ENCODE results near the gene MYL4.
"Not testable (repeated sequence)": the region's sequence is repeated elsewhere in the genome, so short reads cannot be mapped to it uniquely, and the experiment has no call there.

The MYL4 gene

DNA sequence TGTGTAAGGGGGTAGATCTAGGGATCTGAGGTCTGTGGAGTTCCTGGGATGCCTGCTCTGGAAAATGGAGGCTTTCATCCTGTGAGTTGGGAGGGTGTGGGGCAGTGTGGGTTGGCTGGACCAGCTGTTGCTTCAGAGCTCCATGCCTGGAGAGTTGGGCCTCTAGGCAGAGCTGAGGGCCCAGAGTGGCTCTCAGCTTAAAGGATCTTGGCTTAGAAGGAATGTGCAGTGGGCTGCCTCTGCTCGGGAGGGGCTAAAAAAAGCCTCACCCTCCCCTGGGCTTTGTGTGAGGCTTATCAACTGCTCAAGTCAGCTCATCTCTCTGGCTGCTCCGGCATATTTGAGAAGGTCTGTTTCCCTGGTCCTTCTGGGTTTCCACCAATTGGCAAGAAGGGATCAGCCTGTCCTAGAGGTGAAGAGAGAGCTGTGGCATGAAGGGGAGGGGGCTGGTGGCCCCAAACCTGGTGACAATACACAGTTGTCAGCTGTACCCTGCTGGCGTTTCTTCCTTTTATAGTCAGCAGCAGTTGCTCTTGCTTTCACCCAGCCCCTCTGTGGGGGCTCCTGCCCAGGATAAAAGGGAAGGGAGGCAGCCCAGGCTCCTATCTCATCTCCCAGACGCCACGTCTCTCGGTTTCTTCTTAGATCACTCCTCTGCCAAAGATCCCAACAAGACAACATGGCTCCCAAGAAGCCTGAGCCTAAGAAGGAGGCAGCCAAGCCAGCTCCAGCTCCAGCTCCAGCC lies at the start of gene MYL4:
Gene MYL4, plus strand, starts transcription at position 605 of the 745 bp plus-strand sequence. Its CDS starts 75 bp downstream, at position 680.
- no peak for DNase-seq
- Mint-ChIP-seq H3K36me3 (no peaks in the 10 kb centered on the region), H3K4me1 (peaks cover 54 to 68% of the 10 kb centered on the region in 2 donors), H3K27me3 (no peaks in the 10 kb centered on the region), H3K27ac (peak within 1 kb of the TSS; percentile 48), H3K4me3 (no peak within 1 kb of the TSS), H3K9me3 (no peaks in the 10 kb centered on the region)
- no peak for ATAC-seq (replicated peaks)

DNA sequence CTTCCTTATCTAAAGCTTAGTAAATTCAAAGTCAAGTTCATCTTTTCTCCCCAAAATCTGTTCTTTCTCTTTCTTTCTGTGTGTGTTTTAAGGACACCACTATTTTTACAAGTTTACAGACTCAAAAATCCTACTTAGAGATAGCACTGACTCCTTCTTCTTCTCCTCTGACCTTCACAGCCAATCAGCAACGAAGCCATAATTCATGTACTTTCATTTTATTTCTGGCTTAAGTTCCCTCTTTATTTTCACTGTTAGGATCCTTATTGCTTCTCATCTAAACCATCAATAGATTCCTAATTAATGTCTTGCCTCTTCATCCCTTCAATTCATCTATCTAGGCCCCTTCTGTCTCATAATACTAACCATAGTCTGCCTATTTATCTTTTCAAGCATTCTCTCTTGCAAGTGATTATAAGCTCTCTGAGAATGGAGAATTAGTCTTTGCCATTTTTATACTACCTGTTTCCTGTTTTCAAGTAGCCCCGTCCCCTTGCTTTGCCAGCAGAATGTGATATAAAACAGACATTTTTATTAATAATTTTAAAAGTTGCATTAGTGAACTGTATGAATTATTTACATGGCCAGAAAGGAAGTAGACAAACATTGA lies 47.0 kb upstream of the MYL4 start:
- DNase-seq (no peak), ATAC-seq (replicated peaks) (peak in 1 of 2 donors; percentile 53)
- H3K4me1 Mint-ChIP-seq = peaks cover 7 to 27% of the 10 kb centered on the region in 2 donors
- H3K36me3 Mint-ChIP-seq = peaks cover 14 to 33% of the 10 kb centered on the region in 2 donors
- H3K27me3 Mint-ChIP-seq = no peaks in the 10 kb centered on the region
- H3K9me3 Mint-ChIP-seq = no peaks in the 10 kb centered on the region
- peak overlapping the region; percentile 82 for H3K27ac Mint-ChIP-seq
- H3K4me3 Mint-ChIP-seq = peak overlapping the region; percentile 66 to 72

DNA sequence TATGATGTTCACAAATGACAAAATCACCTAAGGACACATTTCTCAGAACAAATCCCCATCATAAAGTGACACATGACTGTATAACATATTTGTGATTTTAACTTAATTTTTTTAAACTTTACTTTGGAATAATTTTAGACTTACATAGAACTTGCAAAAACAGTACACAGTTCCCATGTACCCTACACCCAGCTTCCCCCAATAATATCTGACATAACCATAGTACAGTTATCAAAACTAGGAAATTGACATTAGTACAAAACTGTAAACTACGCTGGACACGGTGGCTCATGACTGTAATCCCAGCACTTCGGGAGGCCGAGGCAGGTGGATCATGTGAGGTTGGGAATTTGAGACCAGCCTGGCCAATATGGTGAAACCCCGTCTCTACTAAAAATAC lies 44.9 kb upstream of the MYL4 start:
- H3K4me1 Mint-ChIP-seq = peaks cover 7 to 28% of the 10 kb centered on the region in 2 donors
- DNase-seq = no peak
- peaks cover 18 to 34% of the 10 kb centered on the region in 2 donors for H3K36me3 Mint-ChIP-seq

GRCh38 chr17:47165137-47165536 lies 44.0 kb upstream of the MYL4 start:
- Mint-ChIP-seq H3K36me3 (peaks cover 17 to 33% of the 10 kb centered on the region in 2 donors), H3K27ac (no peak overlapping the region)

More for the DNA sequence above, 44.9 kb upstream of the MYL4 start:
- no peak for ATAC-seq (replicated peaks)
- no peak overlapping the region for H3K4me3 Mint-ChIP-seq
- no peaks in the 10 kb centered on the region for H3K27me3 Mint-ChIP-seq
- H3K27ac Mint-ChIP-seq = no peak overlapping the region
- H3K9me3 Mint-ChIP-seq = no peaks in the 10 kb centered on the region

DNA sequence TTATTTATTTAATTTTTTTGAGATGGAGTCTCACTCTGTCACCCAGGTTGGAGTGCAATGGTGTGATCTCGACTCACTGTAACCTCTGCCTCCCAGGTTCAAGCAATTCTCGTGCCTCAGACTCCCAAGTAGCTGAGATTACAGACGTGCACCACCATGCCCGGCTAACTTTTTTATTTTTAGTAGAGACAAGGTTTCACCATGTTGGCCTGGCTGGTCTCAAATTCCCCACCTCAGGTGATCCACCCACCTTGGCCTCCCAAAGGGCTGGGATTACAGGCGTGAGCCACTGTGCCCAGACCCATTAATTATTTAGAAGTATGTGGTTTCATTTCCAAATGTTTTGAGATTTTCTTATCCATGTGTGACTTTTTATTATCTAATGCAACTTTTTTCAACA lies 42.3 kb upstream of the MYL4 start:
- not testable (repeated sequence) for H3K27ac Mint-ChIP-seq; H3K9me3 Mint-ChIP-seq; DNase-seq; ATAC-seq (replicated peaks); H3K27me3 Mint-ChIP-seq; H3K4me3 Mint-ChIP-seq
- Mint-ChIP-seq H3K4me1 (peaks cover 8 to 36% of the 10 kb centered on the region in 2 donors), H3K36me3 (peaks cover 24 to 35% of the 10 kb centered on the region in 2 donors)

More at GRCh38 chr17:47165137-47165536, 44.0 kb upstream of the MYL4 start:
- DNase-seq (no peak), ATAC-seq (replicated peaks) (no peak)
- Mint-ChIP-seq H3K4me3 (no peak overlapping the region), H3K27me3 (no peaks in the 10 kb centered on the region), H3K4me1 (peaks cover 7 to 28% of the 10 kb centered on the region in 2 donors), H3K9me3 (no peaks in the 10 kb centered on the region)

GRCh38 chr17:47168896-47169295 lies 40.3 kb upstream of the MYL4 start:
- not testable (repeated sequence) for H3K27me3 Mint-ChIP-seq; H3K9me3 Mint-ChIP-seq; DNase-seq; H3K4me3 Mint-ChIP-seq; ATAC-seq (replicated peaks); H3K27ac Mint-ChIP-seq
- Mint-ChIP-seq H3K36me3 (peaks cover 20 to 35% of the 10 kb centered on the region in 2 donors), H3K4me1 (peaks cover 3 to 18% of the 10 kb centered on the region in 2 donors)

DNA sequence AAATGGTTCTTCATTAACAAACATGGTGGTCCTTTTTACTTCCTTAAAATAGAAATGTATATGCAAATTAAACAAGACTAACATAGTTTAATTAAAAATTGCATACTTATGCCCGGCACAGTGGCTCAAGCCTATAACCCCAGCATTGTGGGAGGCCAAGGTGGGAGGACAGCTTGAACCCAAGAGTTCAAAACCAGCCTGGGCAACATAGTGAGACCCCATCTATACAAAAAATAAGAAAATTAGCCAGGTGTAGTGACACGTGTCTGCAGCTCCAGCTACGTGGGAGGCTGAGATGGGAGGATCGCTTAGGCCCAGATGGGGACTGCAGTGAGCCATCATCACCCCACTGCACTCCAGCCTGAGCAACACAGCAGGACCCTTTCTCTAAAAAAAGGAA lies 38.4 kb upstream of the MYL4 start:
- DNase-seq (no peak), ATAC-seq (replicated peaks) (no peak)
- Mint-ChIP-seq H3K4me3 (no peak overlapping the region), H3K27me3 (no peaks in the 10 kb centered on the region), H3K4me1 (peaks cover 5 to 23% of the 10 kb centered on the region in 2 donors), H3K36me3 (peaks cover 26 to 41% of the 10 kb centered on the region in 2 donors), H3K9me3 (peaks cover 1 to 4% of the 10 kb centered on the region in 2 donors), H3K27ac (no peak overlapping the region)

- no peak for ATAC-seq (replicated peaks)
- Mint-ChIP-seq H3K4me3 (no peak overlapping the region), H3K27me3 (no peaks in the 10 kb centered on the region), H3K36me3 (peaks cover 24 to 37% of the 10 kb centered on the region in 2 donors), H3K9me3 (peaks cover 1 to 4% of the 10 kb centered on the region in 2 donors), H3K4me1 (peaks cover 11 to 33% of the 10 kb centered on the region in 2 donors), H3K27ac (no peak overlapping the region)
- DNase-seq = no peak
These were observed 36.2 kb upstream of the MYL4 start for GRCh38 chr17:47172696-47173565.

DNA sequence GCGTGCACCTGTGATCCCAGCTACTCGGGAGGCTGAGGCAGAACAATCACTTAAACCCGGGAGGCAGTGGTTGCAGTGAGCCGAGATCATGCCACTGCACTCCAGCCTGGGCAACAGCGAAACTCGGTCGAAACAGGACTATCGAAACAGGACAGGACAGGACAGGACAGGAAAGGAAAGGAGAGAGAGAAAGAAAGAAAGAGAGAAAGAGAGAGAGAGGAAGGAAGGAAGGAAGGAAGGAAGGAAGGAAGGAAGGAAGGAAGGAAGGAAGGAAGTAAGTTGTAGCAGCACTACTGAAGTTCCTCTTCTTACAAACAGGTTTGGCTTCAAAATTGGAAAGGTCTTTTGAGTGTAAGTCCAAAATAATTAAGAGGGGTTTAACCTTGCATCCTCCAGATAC lies 34.3 kb upstream of the MYL4 start:
- not testable (repeated sequence) for ATAC-seq (replicated peaks); H3K27me3 Mint-ChIP-seq; DNase-seq; H3K9me3 Mint-ChIP-seq; H3K4me3 Mint-ChIP-seq
- Mint-ChIP-seq H3K36me3 (peaks cover 32 to 40% of the 10 kb centered on the region in 2 donors), H3K27ac (peak overlapping the region; percentile 6), H3K4me1 (peaks cover 11 to 37% of the 10 kb centered on the region in 2 donors)

DNA sequence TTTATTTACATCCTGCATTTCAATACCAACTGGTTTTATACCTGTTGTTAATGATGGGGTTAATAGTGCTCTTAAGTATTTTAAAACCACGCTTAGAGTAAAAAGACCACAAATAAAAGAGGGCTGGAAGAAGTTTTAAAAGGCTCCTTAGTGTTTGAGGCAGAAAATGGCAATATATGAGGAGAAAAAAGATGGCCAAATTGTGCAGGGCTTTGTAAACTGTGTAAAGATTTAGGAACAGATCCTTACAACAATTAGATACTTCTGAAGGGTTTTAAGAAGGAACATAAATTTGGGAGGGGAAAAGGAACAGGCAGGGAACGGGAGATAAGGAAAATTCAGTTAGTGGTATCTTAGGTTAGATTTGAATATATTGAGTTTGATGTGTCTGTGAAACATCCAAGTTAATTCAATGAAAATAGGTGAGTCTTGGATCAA lies 32.7 kb upstream of the MYL4 start:
- ATAC-seq (replicated peaks) = no peak
- H3K4me3 Mint-ChIP-seq = no peak overlapping the region
- no peak for DNase-seq
- no peak overlapping the region for H3K27ac Mint-ChIP-seq
- peaks cover 11 to 32% of the 10 kb centered on the region in 2 donors for H3K4me1 Mint-ChIP-seq
- H3K27me3 Mint-ChIP-seq = no peaks in the 10 kb centered on the region
- H3K36me3 Mint-ChIP-seq = peaks cover 28 to 35% of the 10 kb centered on the region in 2 donors
- peaks cover 1 to 4% of the 10 kb centered on the region in 2 donors for H3K9me3 Mint-ChIP-seq

DNA sequence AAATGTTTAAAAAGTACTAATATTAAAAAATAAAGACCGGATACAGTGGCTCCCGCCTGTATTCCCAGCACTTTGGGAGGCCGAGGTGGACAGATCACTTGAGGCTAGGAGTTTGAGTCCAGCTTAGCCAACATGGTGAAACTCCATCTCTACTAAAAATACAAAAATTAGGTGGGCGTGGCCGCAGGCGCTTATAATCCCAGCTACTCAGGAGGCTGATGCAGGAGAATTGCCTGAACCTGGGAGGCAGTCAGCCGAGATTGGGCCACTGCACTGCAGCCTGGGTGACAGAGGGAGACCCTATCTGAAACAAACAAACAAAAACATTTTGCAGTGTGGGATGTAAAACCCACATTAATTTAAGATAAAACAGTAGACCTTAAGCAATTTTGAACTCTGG lies 31.9 kb upstream of the MYL4 start:
- no peak overlapping the region for H3K4me3 Mint-ChIP-seq
- no peaks in the 10 kb centered on the region for H3K27me3 Mint-ChIP-seq
- ATAC-seq (replicated peaks) = no peak
- H3K27ac Mint-ChIP-seq = no peak overlapping the region
- H3K36me3 Mint-ChIP-seq = peaks cover 28 to 38% of the 10 kb centered on the region in 2 donors
- H3K4me1 Mint-ChIP-seq = peaks cover 15 to 38% of the 10 kb centered on the region in 2 donors
- DNase-seq = no peak
- H3K9me3 Mint-ChIP-seq = peaks cover 1 to 4% of the 10 kb centered on the region in 2 donors

DNA sequence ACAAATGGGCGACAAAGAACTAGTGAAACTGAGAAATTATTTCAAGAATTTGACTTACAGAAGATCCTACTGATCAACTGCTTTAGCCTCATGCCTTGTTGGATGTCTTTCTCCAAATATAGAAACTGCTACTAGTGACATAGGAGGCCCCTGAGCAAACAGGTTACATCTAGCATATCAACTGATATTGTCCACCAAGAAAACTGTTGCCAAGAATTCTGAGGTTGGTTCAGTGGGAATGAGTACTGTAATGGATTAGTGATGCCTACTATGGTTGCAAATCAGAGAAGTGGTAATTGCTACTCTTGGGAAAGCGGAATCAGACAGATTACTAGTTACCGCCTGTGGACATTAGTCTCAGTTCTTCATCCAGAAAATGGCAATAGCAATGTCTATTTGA lies 30.0 kb upstream of the MYL4 start:
- Mint-ChIP-seq H3K4me1 (peaks cover 16 to 45% of the 10 kb centered on the region in 2 donors), H3K36me3 (peaks cover 28 to 37% of the 10 kb centered on the region in 2 donors), H3K27me3 (no peaks in the 10 kb centered on the region), H3K4me3 (no peak overlapping the region), H3K27ac (peak overlapping the region; percentile 62), H3K9me3 (peaks cover 1 to 4% of the 10 kb centered on the region in 2 donors)
- no peak for ATAC-seq (replicated peaks)
- no peak for DNase-seq

GRCh38 chr17:47180337-47180736 lies 28.8 kb upstream of the MYL4 start:
- no peak for ATAC-seq (replicated peaks)
- H3K36me3 Mint-ChIP-seq = peaks cover 22 to 31% of the 10 kb centered on the region in 2 donors
- no peaks in the 10 kb centered on the region for H3K9me3 Mint-ChIP-seq
- no peaks in the 10 kb centered on the region for H3K27me3 Mint-ChIP-seq
- H3K4me3 Mint-ChIP-seq = no peak overlapping the region
- H3K27ac Mint-ChIP-seq = no peak overlapping the region
- no peak for DNase-seq
- peaks cover 15 to 45% of the 10 kb centered on the region in 2 donors for H3K4me1 Mint-ChIP-seq

GRCh38 chr17:47180988-47181387 lies 28.2 kb upstream of the MYL4 start:
- H3K4me3 Mint-ChIP-seq; ATAC-seq (replicated peaks); DNase-seq; H3K27me3 Mint-ChIP-seq; H3K27ac Mint-ChIP-seq; H3K9me3 Mint-ChIP-seq: not testable (repeated sequence)
- Mint-ChIP-seq H3K4me1 (peaks cover 16 to 46% of the 10 kb centered on the region in 2 donors), H3K36me3 (peaks cover 20 to 32% of the 10 kb centered on the region in 2 donors)

Measured in stimulated activated naive B cell treated with anti-CD40 and anti-IgM and Interleukin-4, amounts not matched to agents 10 μg/mL and 1 μg/mL and 100 μg/mL, for 72 hours (primary cell).